Stimulated activated effector memory CD8-positive, alpha-beta T cell treated with anti-CD3 and anti-CD28 coated beads, Interleukin-12 subunit alpha, Interleukin-12 subunit beta, amount 100 ng/mL, for 72 hours (primary cell): ENCODE data around the gene GRIP2.
A peak's percentile ranks its signal among the peaks of the same experiment; 100 is the strongest.

Source experiments
- ATAC-seq: fragments of 150-1000 bp; cut with Tn5 transposase; 2 replicates; pipeline ENCODE4 v1.10.0; 2021
- DNase-seq, 2 donors: peaks; one replicate each; pipeline ENCODE4 v3.0.0; 2021 to 2022; ENCODE audit warnings: low spot score in 2 of 2
- H3K27ac Mint-ChIP-seq: one replicate; pipeline ENCODE4 v1.8.0; 2022; ENCODE audit warnings: mild to moderate bottlenecking, mixed read lengths
- H3K36me3 Mint-ChIP-seq: one replicate; pipeline ENCODE4 v1.8.0; 2022; ENCODE audit warnings: mild to moderate bottlenecking, mixed read lengths
- H3K4me1 Mint-ChIP-seq: one replicate; pipeline ENCODE4 v1.8.0; 2022; ENCODE audit warnings: mixed read lengths
- H3K4me3 Mint-ChIP-seq: one replicate; pipeline ENCODE4 v1.8.0; 2022; ENCODE audit warnings: mild to moderate bottlenecking, mixed read lengths
- H3K9me3 Mint-ChIP-seq: one replicate; pipeline ENCODE4 v1.8.0; 2022; ENCODE audit warnings: mixed read lengths

The GRIP2 gene

DNA sequence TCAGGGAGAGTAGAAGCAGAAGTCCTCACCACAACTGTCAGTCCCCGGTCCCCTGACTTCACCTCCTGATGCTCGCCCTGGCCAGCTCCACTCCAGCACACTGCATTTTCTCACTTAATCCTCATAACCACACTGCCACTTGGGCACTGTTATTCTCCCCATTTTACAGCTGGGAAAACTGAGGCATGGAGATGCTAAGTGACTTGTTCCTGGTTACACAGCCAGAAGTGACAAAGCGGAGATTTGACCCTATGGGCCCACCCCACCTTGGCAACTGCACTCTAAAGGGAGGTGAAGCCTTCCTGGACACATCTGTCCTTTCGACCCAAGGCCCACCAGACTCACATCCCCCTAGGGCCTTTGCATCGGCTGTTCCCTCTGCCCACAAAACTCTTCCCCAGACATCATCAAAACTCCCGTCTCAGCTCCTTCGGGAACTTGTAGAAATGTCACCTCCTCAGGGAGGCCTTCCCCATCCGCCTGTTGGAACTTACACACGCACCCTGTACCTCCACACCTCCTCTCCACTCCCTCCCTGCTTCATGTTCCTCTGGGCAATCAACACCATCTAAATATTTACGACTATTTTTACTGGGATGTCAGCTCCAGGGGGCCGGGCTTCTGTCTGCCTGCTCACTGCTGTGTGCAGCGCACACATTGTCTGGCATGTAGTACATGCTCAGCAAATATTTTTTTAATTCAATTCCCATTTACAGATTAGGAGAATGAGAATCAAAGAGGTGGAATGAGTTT, 3.1 kb downstream of the GRIP2 start:
- H3K36me3 Mint-ChIP-seq: no peaks in the 10 kb centered on the region
- H3K9me3 Mint-ChIP-seq: no peaks in the 10 kb centered on the region
- H3K4me3 Mint-ChIP-seq: no peak overlapping the region
- no peak overlapping the region for H3K27ac Mint-ChIP-seq
- no peak for ATAC-seq
- H3K4me1 Mint-ChIP-seq: no peaks in the 10 kb centered on the region
- DNase-seq: no peak

GRCh38 chr3:14536055-14536815, 3.9 kb downstream of the GRIP2 start:
- Mint-ChIP-seq H3K9me3 (no peaks in the 10 kb centered on the region), H3K4me1 (no peaks in the 10 kb centered on the region), H3K4me3 (no peak overlapping the region), H3K27ac (no peak overlapping the region), H3K36me3 (no peaks in the 10 kb centered on the region)
- DNase-seq (no peak), ATAC-seq (no peak)

- H3K4me1 Mint-ChIP-seq: no peaks in the 10 kb centered on the region
- H3K27ac Mint-ChIP-seq: no peak overlapping the region
- no peak for ATAC-seq
- DNase-seq: no peak
- no peaks in the 10 kb centered on the region for H3K9me3 Mint-ChIP-seq
- no peak overlapping the region for H3K4me3 Mint-ChIP-seq
- no peaks in the 10 kb centered on the region for H3K36me3 Mint-ChIP-seq
These were observed 4.5 kb downstream of the GRIP2 start for GRCh38 chr3:14535616-14536015.

GRCh38 chr3:14534516-14535191, 5.5 kb downstream of the GRIP2 start:
- no peaks in the 10 kb centered on the region for H3K36me3 Mint-ChIP-seq
- H3K27ac Mint-ChIP-seq: no peak overlapping the region
- H3K4me3 Mint-ChIP-seq: no peak overlapping the region
- H3K9me3 Mint-ChIP-seq: no peaks in the 10 kb centered on the region
- no peaks in the 10 kb centered on the region for H3K4me1 Mint-ChIP-seq
- ATAC-seq (no peak), DNase-seq (no peak)

DNA sequence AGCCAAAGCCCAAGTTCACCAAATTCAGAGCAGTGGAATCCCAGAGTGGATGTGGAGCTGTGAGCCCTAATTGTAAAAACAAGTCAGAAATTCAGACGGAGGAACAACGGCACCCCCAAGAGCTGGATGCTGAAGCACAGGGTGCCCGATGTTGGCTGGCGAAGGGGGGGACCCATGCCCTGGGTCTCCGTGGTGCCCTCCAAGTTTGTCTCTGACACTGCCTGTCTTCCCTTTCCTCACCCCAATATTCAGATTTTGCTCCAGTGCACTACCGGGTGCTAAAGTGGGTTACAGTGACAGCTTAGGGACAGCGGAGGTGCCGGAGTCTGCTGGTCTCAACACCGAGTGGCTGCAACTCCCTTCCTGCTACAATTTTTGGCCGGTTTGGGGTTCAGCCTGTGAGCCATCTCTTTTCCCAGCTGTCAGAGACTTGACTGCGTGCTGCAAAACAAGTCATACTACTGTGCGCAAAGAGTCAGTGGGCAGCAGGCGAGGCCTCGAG, 6.6 kb downstream of the GRIP2 start:
- Mint-ChIP-seq H3K9me3 (no peaks in the 10 kb centered on the region), H3K36me3 (no peaks in the 10 kb centered on the region), H3K4me3 (no peak overlapping the region), H3K4me1 (no peaks in the 10 kb centered on the region), H3K27ac (no peak overlapping the region)
- ATAC-seq (no peak), DNase-seq (no peak)

DNA sequence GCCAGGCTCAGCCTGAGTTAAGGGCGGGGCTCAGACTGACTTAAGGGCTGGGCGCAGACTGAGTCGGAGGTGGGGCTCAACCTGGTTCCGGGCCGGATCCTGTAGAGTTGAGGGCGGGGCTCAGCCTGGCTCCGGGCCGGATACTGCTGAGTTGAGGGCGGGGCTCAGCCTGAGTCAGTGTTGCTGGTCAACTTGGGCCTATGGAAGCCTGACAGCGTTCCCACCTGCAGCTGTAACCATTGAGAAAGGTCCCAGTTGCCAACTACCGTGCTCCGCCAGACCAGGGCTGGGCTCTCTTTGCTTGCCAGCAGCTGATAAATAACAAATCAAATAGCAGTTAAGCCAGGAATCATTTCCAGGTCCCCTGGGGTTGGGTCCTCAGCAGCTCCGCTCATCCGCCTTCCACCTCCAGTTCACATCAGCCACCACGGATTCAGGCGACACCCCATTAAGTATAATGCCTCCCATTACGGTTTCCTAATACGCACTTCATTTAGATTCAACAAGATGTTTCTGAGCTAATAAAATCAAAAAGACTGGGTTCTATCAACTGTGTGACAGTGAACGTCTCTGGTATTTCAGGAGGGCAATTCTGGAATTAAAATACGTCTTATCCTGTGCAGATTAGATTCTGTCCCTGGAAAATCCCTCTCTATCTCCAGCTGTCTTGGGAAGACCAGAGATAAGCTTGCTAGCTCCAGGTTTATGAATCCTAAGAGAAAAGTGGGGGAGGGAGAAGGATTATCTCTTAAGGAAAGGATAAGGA, 7.3 kb downstream of the GRIP2 start:
- no peaks in the 10 kb centered on the region for H3K9me3 Mint-ChIP-seq
- H3K4me1 Mint-ChIP-seq: no peaks in the 10 kb centered on the region
- peak; percentile 35 for ATAC-seq
- DNase-seq: no peak
- no peaks in the 10 kb centered on the region for H3K36me3 Mint-ChIP-seq
- H3K4me3 Mint-ChIP-seq: no peak overlapping the region
- H3K27ac Mint-ChIP-seq: no peak overlapping the region

DNA sequence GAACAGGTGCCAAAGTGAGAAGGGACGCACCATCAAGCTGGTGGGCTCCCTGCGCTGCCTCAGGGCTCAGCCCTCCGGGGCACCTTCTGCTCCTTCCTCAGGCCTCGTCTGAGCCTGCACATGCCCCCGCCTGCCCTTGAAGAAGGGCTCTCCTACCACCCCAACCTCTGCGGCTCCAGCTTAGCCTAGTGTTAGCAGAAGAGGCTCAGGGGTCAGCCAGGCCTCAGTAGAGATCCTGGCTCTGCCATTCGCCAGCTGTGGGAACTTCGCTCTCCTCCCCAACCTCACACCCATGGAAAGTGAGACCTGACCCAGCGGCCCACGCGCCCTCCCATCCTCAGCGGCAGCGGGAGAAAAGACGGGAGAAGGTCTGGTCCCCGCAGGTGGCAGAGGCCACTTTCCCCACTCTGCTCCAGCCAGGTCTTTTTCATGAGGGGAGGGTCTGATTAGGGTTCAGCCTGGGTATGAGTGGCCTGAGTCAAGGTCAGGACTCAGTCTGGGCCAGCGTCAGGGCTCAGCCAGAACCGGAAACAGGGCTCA, 8.2 kb downstream of the GRIP2 start:
- H3K4me1 Mint-ChIP-seq: no peaks in the 10 kb centered on the region
- no peak overlapping the region for H3K4me3 Mint-ChIP-seq
- ATAC-seq (no peak), DNase-seq (no peak)
- H3K27ac Mint-ChIP-seq: no peak overlapping the region
- H3K9me3 Mint-ChIP-seq: no peaks in the 10 kb centered on the region
- H3K36me3 Mint-ChIP-seq: no peaks in the 10 kb centered on the region

GRCh38 chr3:14528081-14528480, 12.1 kb downstream of the GRIP2 start:
- ATAC-seq: no peak

GRCh38 chr3:14525685-14526631, 14.2 kb downstream of the GRIP2 start:
- ATAC-seq: peak; percentile 67
- Mint-ChIP-seq H3K9me3 (no peaks in the 10 kb centered on the region), H3K27ac (no peak overlapping the region), H3K4me1 (peaks cover 10% of the 10 kb centered on the region), H3K4me3 (no peak overlapping the region), H3K36me3 (no peaks in the 10 kb centered on the region)
- DNase-seq: no peak

More at GRCh38 chr3:14528081-14528480, 12.1 kb downstream of the GRIP2 start:
- no peaks in the 10 kb centered on the region for H3K36me3 Mint-ChIP-seq
- H3K9me3 Mint-ChIP-seq: no peaks in the 10 kb centered on the region
- no peak overlapping the region for H3K27ac Mint-ChIP-seq
- H3K4me3 Mint-ChIP-seq: no peak overlapping the region
- peaks cover 10% of the 10 kb centered on the region for H3K4me1 Mint-ChIP-seq
- DNase-seq: no peak

DNA sequence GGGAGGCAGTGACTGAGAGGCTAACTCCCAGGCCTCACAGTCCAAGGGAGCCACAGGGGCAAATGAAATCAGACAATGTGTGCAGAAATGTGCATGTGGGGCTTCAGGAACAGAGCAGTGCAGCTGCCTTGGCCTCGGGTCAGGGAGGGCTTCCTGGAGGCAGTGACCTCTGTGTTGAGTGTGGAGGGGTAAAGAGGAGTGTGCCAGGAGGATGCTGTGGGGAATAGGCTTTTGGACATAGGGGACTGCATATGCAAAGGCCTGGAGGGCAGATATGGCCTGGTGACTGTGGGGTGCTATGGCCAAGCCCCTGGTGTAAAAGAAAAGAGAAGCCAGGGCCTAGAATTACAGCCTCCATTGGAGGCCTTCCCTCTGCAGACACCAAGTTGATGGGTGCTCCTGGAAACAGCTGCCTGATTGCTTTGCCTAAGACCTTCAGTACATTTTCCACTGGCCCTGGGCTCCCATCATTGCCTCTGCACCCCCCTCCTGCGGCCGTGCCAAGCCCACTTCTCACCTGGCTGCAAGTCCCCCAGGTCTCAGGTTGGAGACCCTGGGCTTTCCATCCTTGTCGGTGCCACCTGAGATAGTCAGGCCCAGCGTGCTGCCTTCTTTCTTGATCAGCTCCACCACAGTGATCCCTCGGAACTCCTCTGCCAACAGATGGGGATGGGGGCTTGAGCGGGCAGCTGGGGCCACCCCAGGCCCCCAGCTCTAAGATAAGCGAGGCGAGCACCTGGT, 15.1 kb downstream of the GRIP2 start:
- DNase-seq (no peak), ATAC-seq (no peak)
- Mint-ChIP-seq H3K27ac (no peak overlapping the region), H3K4me1 (peaks cover 10% of the 10 kb centered on the region), H3K4me3 (no peak overlapping the region), H3K9me3 (no peaks in the 10 kb centered on the region), H3K36me3 (no peaks in the 10 kb centered on the region)

DNA sequence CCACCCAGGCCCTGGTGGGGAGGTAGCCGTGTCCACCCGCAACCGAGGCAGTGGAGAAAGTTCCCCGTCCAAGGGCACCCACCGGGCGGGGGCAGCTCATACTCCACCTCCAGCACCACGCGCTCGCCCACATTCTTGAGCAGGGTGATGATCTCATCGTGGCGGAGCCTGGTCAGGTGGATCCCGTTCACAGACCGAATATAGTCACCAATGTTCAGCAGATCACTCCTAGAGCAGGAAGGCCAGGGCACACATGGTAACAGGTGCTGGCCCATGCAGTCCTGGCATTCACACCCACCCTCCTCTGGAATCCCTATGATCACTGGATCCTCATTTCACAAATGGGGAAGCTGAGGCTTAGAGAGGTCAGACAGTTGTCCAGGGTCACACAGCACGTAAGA, 15.8 kb downstream of the GRIP2 start:
- Mint-ChIP-seq H3K9me3 (no peaks in the 10 kb centered on the region), H3K36me3 (no peaks in the 10 kb centered on the region), H3K27ac (no peak overlapping the region), H3K4me1 (peaks cover 10% of the 10 kb centered on the region), H3K4me3 (no peak overlapping the region)
- ATAC-seq: peak; percentile 35
- DNase-seq: no peak

- no peak overlapping the region for H3K27ac Mint-ChIP-seq
- DNase-seq (no peak), ATAC-seq (no peak)
- H3K4me3 Mint-ChIP-seq: no peak overlapping the region
- no peaks in the 10 kb centered on the region for H3K36me3 Mint-ChIP-seq
- H3K9me3 Mint-ChIP-seq: no peaks in the 10 kb centered on the region
- peaks cover 10% of the 10 kb centered on the region for H3K4me1 Mint-ChIP-seq
These were observed 16.4 kb downstream of the GRIP2 start for GRCh38 chr3:14523792-14524191.

DNA sequence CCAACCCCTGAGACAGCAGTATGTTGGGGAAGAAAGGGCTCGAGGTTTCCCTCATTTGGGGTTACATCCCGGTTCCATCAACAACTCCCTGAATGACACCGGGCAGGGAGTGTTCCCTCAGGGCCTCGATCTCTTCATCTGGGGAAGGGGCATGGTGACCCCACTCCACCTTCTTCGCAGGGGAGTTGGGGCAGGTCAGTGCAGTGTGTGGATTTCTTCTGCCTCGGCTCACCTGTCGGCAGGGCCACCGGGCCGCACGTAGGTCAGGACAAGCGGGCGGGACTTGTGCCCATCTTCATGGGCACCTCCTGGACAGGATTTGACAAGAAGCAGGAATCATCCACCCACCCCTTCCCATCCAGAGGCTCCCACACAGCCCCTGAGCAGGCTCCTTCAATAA, 17.4 kb downstream of the GRIP2 start:
- Mint-ChIP-seq H3K4me3 (no peak overlapping the region), H3K9me3 (no peaks in the 10 kb centered on the region), H3K27ac (no peak overlapping the region), H3K36me3 (no peaks in the 10 kb centered on the region), H3K4me1 (peaks cover 10% of the 10 kb centered on the region)
- no peak for DNase-seq
- no peak for ATAC-seq
